M059J (cell line): ENCODE results near the gene ATL1. TPM values are rescaled to one million over a fixed set of nuclear protein-coding genes. Genes with fewer than 3 reads are reported as not detected.

Experiments used
- DNase-seq: peaks from one replicate; pipeline ENCODE4 v3.0.0-alpha.2; 2012; ENCODE audit warnings: low read depth
- total RNA-seq: library from RNA; depleted of rRNA; stranded (reverse); fragments of >200 nt; shearing (Covaris generic); gene quantifications from 2 replicates; pipeline ENCODE4 v1.2.3, GENCODE V29; 2014; rRNA removed

Gene ATL1
- 0.32 and 0.44 TPM in 2 replicates for total RNA-seq

- DNase-seq: peak; percentile 64
Measured at GRCh38 chr14:50559990-50560930, at the start of gene ATL1. Gene ATL1 (plus strand): TSS chr14:50560145. CDS start chr14:50560266, 121 bp downstream.

GRCh38 chr14:50510157-50510556 lies 49.8 kb upstream of the ATL1 start:
- DNase-seq: no peak

GRCh38 chr14:50512463-50512862 lies 47.5 kb upstream of the ATL1 start:
- DNase-seq: no peak

- DNase-seq: no peak
Measured at GRCh38 chr14:50516091-50516490, 43.9 kb upstream of the ATL1 start.

- DNase-seq: peak; percentile 81
Measured at GRCh38 chr14:50520947-50521815, 38.8 kb upstream of the ATL1 start.

- peak; percentile 65 for DNase-seq
Measured at GRCh38 chr14:50521912-50522341, 38.0 kb upstream of the ATL1 start.

GRCh38 chr14:50523271-50524041 lies 36.5 kb upstream of the ATL1 start:
- peak; percentile 37 for DNase-seq

- DNase-seq: no peak
Measured at GRCh38 chr14:50524060-50524459, 35.9 kb upstream of the ATL1 start.

- no peak for DNase-seq
Measured at GRCh38 chr14:50524731-50525515, 35.0 kb upstream of the ATL1 start.

- DNase-seq: peak; percentile 61
Measured at GRCh38 chr14:50528000-50528399, 31.9 kb upstream of the ATL1 start.

GRCh38 chr14:50529288-50530179 lies 30.4 kb upstream of the ATL1 start:
- peak; percentile 41 for DNase-seq

- peak; percentile 56 for DNase-seq
Measured at GRCh38 chr14:50530358-50530757, 29.6 kb upstream of the ATL1 start.

GRCh38 chr14:50530794-50531365 lies 29.1 kb upstream of the ATL1 start:
- no peak for DNase-seq

- peak; percentile 55 for DNase-seq
Measured at GRCh38 chr14:50531595-50532501, 28.1 kb upstream of the ATL1 start.

GRCh38 chr14:50532502-50533240 lies 27.3 kb upstream of the ATL1 start, which contains the start of gene MAP4K5:
Gene MAP4K5 (minus strand): TSS chr14:50532569. CDS start chr14:50532049, 520 bp downstream.
- peak; percentile 85 for DNase-seq

- no peak for DNase-seq
Measured at GRCh38 chr14:50533241-50533705, 26.7 kb upstream of the ATL1 start.

- DNase-seq: peak; percentile 30
Measured at GRCh38 chr14:50533806-50534205, 26.1 kb upstream of the ATL1 start.
